ENCODE measurements around the gene YWHAB. TPM values are rescaled to one million over a fixed set of nuclear protein-coding genes. Genes with fewer than 3 reads are reported as not detected.

Gene YWHAB
- total and polyA plus RNA-seq, 10 of the 15 experiments (the other 5 are each of a cell fraction or from before 2014, with no cell fraction given), result 63.5 to 323 (median 144) TPM

DNA sequence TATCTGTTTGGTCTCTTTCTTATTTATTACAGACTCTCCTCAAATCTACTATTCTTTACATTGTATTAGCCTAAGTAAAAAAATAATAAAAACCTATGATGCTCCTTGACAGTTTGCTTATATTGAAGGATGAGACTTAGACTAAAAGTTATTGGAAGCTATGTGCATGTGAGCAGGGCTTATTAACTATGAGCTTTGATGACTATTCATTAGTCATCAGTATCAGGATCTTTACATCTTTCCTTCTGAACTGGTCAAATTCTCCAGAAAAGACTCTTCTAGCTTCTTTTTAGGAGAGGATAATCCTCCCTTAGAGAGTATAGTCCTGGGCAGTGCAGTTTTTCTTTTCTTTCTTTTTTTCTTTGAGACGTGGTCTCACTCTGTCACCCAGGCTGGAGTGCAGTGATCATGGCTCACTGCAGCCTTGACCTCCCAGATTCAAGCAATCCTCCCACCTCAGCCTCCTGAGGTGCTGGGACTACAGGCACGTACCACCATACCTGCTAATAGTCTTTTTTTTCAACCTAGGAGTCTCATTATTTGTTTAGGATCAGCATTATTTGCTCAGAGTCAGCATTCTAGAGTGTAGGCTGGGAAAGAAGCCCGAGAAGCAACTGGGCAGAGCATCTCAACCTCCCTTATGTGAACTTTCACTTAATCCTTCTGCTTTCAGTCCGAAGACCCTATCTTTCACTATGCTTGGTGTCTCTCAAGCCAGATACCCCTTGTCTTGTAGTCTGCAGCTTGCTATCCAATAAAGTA lies 37.1 kb upstream of the YWHAB start:
- no TSS peak for BruUV-seq (replicated peaks)
- RAD21 ChIA-PET (ENCODE audit: unreplicated experiment), result interaction anchor here (0.6 kb wide), 1 partner anchor 8 kb away, joined by 7 read pairs; no protein-coding TSS in a partner anchor
- intact Hi-C loops (cut with micrococcal nuclease; ENCODE audit: unreplicated experiment), result no loop called here
- Histone ChIP-seq H3K4me2 (ENCODE audit: control insufficient read depth, insufficient read depth) (no peak overlapping the region), H3K79me2 (ENCODE audit: control insufficient read depth, insufficient read depth, low read length) (no peaks in the 10 kb centered on the region), H3K9me3 (replicated peaks; ENCODE audit: control insufficient read depth, insufficient read depth, low read length) (no peaks in the 10 kb centered on the region), H3K4me3 (no peak overlapping the region), H2AFZ (ENCODE audit: control insufficient read depth, low read depth, low read length) (no peak overlapping the region), H3K36me3 (ENCODE audit: control insufficient read depth in 2 of 2, insufficient read depth in 2 of 2, low read length in 1 of 2) (no peaks in the 10 kb centered on the region), H3K4me1 (ENCODE audit: control insufficient read depth, insufficient read depth, low read length) (no peaks in the 10 kb centered on the region), H3K27ac (ENCODE audit: control insufficient read depth, insufficient read depth) (no peak overlapping the region), H3K27me3 (replicated peaks in 1 of 2; ENCODE audit: control insufficient read depth in 2 of 2, insufficient read depth in 2 of 2, low read length in 1 of 2) (no peaks in the 10 kb centered on the region; a peak in 1 of 4 replicates), H3K9ac (ENCODE audit: control insufficient read depth, insufficient read depth, low read length) (no peak overlapping the region), H4K20me1 (ENCODE audit: control insufficient read depth, insufficient read depth) (no peaks in the 10 kb centered on the region)
- in situ Hi-C loops (cut with MboI), result no loop called here
- no peak for TF ChIP-seq TCF3 (IDR thresholded peaks at IDR 0.05; ENCODE audit: borderline replicate concordance, insufficient read depth, low read depth, low read length)
- no peak for TF ChIP-seq EP300 (IDR thresholded peaks at IDR 0.05; ENCODE audit: borderline replicate concordance in 1 of 2, control insufficient read depth in 1 of 2, low read depth in 2 of 2, low read length in 2 of 2)
- ATAC-seq (no peak), FAIRE-seq (no peak), DNase-seq (ENCODE audit: low read depth, low spot score) (no peak)
- POLR2A ChIA-PET, result no interaction called here
- 13% methylated on average over 4 of the region's 4 CpGs for WGBS (ENCODE audit: insufficient coverage, insufficient replicate concordance, low lambda C conversion rate, missing lambda C conversion rate)
- SMC1A ChIA-PET (ENCODE audit: uncharacterized antibody, unreplicated experiment), result no interaction called here
- CTCF ChIA-PET, result interaction anchor here (0.5 kb wide), 1 partner anchor 453 kb away, joined by 4 read pairs; no protein-coding TSS in a partner anchor

DNA sequence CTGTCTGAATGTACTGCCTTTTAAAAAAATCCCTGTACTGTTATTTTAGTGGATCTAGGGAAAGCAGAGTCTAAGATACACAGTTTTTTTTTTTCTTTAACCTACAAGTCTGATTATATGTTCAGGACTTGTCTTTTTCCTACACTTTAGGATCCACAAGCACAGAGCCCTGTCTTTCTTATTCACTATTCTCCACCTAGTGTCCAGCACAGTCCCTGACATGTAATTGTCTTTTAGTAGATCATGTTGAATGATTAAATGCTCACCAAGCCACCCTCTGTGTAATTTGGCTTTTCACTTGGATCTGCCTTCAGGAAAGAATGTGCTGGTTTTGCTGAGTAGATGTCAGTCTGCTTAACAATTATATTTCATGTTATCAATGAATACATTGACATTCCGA lies 35.8 kb upstream of the YWHAB start:
- no peak for DNase-seq (ENCODE audit: low read depth, low spot score)
- Histone ChIP-seq H3K36me3 (ENCODE audit: control insufficient read depth in 2 of 2, insufficient read depth in 2 of 2, low read length in 1 of 2) (no peaks in the 10 kb centered on the region), H3K79me2 (ENCODE audit: control insufficient read depth, insufficient read depth, low read length) (no peaks in the 10 kb centered on the region), H3K4me3 (no peak overlapping the region), H3K4me1 (ENCODE audit: control insufficient read depth, insufficient read depth, low read length) (no peaks in the 10 kb centered on the region), H3K9ac (ENCODE audit: control insufficient read depth, insufficient read depth, low read length) (no peak overlapping the region), H3K27me3 (replicated peaks in 1 of 2; ENCODE audit: control insufficient read depth in 2 of 2, insufficient read depth in 2 of 2, low read length in 1 of 2) (no peaks in the 10 kb centered on the region; a peak in 1 of 4 replicates), H2AFZ (ENCODE audit: control insufficient read depth, low read depth, low read length) (no peak overlapping the region), H3K9me3 (replicated peaks; ENCODE audit: control insufficient read depth, insufficient read depth, low read length) (no peaks in the 10 kb centered on the region), H3K27ac (ENCODE audit: control insufficient read depth, insufficient read depth) (no peak overlapping the region), H3K4me2 (ENCODE audit: control insufficient read depth, insufficient read depth) (no peak overlapping the region), H4K20me1 (ENCODE audit: control insufficient read depth, insufficient read depth) (no peaks in the 10 kb centered on the region)
- ATAC-seq, result no peak
- intact Hi-C loops (cut with micrococcal nuclease; ENCODE audit: unreplicated experiment) (no loop called here), in situ Hi-C loops (cut with MboI) (no loop called here)
- 32% methylated on average over 1 of the region's 1 CpG for WGBS (ENCODE audit: insufficient coverage, insufficient replicate concordance, low lambda C conversion rate, missing lambda C conversion rate)
- BruUV-seq (replicated peaks), result no TSS peak
- ChIA-PET CTCF (no interaction called here), POLR2A (no interaction called here), SMC1A (ENCODE audit: uncharacterized antibody, unreplicated experiment) (no interaction called here), RAD21 (ENCODE audit: unreplicated experiment) (no interaction called here)
- FAIRE-seq, result no peak
- no peak for TF ChIP-seq SMARCA5 (IDR thresholded peaks at IDR 0.05)
- TF ChIP-seq CBX3 (IDR thresholded peaks at IDR 0.05; ENCODE audit: borderline replicate concordance, low read depth), result no peak
- no peak for TF ChIP-seq MTA2 (IDR thresholded peaks at IDR 0.05; ENCODE audit: low read depth)
- no peak for TF ChIP-seq EZH2 (IDR thresholded peaks at IDR 0.05; ENCODE audit: borderline replicate concordance, control insufficient read depth, low read depth, low read length)
- TF ChIP-seq ZNF687 (IDR thresholded peaks at IDR 0.05), result no peak
- TF ChIP-seq USF1 (IDR thresholded peaks at IDR 0.05; ENCODE audit: borderline replicate concordance, extremely low read length, insufficient read depth, low read depth, low read length), result no peak
- TF ChIP-seq BHLHE40 (IDR thresholded peaks at IDR 0.05; ENCODE audit: borderline replicate concordance in 1 of 2, low read depth in 2 of 2, low read length in 1 of 2), result no peak
